ENCODE measurements around the gene SFTPD.
"Not testable (repeated sequence)": the region's sequence is repeated elsewhere in the genome, so short reads cannot be mapped to it uniquely, and the experiment has no call there.

Gene SFTPD

DNA sequence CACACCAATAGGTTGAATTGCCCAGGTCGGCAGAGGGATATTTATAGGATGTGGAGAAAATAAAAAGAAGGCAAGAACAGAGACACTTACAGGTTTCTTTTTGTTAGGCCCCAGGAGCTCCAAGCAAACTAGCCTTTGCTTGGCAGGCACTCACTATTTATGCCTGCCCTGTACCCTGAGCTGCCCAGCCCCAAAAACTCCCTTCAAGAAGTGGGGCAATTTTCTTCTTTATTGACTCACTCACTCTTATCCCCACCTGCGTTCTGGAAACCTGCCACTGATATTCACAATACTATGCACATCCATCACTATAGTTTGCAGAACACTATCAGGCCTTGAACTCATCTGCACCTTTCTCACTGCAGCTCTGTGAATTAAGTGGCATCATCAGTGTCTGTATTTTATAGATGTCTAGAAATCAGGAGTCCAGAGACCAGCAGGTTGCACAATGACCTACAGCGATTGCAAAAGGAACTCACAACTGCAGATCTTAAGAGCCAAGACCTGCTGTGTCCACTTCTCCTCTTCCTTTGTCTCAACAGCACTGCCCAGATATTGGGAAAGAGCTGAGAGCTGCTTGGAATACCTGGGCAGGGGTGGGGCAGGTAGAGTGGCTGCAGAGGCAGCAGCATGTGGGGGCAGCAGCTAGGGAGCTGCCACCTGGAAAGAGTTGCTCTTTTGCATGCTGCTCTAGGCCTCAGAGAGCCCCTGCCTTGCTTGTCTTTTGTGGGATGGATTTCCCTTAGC, at the start of gene SFTPD:
TSS of gene SFTPD (minus strand) at position 130 of the 747 bp plus-strand sequence. CDS start 2,446 bp downstream, outside the sequence.
- no peak for DNase-seq (ENCODE audit: low read depth in 1 of 2, low spot score in 1 of 2)

DNA sequence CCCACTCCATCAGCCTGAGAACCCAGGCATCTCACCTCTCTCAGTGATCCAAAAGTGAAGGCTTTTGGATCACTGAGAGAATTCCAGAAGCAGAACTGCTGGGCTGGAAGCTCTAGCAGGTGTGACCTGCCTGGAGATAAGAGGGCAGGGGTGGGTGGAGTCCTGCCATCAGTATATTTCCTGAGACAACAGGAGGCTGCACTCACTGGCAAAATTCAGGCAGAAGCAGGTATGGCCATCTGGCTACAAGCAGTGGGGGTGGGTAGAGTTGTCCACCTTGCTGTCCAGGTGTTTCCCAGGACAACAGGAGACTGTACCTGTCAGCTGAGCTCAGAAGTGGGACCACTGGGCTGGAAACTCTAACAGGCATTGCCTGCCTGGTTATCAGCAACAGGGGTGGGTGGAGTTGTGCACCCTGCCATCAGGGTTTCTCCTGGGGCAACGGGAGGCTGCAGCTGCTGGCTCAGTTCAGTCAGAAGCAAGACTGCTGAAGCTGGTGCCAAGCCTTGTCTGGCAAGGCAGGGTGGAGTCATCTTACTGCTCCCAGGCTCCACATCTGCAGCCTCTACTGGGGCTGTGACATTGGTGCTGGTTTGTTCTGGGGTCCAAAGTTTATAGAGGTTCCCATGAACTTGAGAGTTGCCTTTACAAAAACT, 47.2 kb upstream of the SFTPD start:
- DNase-seq (ENCODE audit: low read depth in 1 of 2, low spot score in 1 of 2) = no peak

DNA sequence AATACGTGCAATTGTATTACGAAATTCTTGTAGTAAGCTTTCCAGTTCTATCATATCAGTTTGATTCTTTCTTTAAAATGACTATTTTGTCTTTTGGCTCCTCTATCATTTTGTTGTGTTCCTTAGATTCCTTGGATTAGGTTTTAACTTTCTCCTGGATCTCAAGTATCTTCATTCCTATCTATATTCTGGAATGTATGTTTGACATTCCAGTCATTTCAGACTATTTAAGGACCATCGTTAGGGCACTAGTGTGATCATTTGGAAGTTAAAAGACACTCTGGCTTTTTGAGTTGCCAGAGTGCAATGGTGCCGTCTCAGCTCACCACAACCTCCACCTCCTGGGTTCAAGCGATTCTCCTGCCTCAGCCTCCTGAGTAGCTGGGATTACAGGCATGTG, 45.7 kb upstream of the SFTPD start:
- no peak for DNase-seq (ENCODE audit: low read depth in 1 of 2, low spot score in 1 of 2)

DNA sequence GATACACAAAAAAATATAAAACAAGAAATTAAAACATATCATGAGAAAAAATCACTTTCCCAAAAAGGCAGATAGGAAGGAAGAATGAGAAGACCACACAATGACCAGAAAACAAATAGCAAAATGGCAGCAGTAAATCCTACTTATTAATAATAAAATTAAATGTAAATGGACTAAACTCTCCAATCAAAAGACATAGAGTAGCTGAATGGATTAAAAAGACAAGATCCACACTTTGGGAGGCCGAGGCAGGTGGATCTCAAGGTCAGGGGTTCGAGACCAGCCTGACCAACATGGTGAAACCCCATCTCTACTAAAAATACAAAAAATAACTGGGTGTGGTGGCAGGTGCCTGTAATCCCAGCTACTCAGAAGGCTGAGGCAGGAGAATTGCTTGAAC, 39.3 kb upstream of the SFTPD start:
- not testable (repeated sequence) for DNase-seq (ENCODE audit: low read depth in 1 of 2, low spot score in 1 of 2)

DNA sequence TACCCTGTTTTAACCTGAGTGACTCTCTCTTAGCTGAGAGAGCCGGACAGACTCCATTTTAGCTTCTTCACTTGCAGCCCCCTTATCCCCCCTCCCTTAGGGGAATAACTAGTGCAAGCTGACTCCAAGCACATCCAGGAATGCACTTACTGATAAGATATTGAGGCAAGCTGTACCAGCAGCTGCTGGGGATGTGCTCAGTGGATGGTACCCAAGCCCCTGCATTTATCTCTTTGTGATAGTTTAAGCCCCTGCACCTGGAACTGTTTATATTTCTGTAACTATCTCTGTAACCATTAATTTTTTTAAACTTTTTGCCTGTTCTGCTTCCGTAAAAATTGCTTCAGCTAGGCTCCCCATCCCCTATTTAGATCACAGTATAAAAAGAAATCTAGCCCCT, 37.8 kb upstream of the SFTPD start:
- DNase-seq (ENCODE audit: low read depth in 1 of 2, low spot score in 1 of 2) = not testable (repeated sequence)

DNA sequence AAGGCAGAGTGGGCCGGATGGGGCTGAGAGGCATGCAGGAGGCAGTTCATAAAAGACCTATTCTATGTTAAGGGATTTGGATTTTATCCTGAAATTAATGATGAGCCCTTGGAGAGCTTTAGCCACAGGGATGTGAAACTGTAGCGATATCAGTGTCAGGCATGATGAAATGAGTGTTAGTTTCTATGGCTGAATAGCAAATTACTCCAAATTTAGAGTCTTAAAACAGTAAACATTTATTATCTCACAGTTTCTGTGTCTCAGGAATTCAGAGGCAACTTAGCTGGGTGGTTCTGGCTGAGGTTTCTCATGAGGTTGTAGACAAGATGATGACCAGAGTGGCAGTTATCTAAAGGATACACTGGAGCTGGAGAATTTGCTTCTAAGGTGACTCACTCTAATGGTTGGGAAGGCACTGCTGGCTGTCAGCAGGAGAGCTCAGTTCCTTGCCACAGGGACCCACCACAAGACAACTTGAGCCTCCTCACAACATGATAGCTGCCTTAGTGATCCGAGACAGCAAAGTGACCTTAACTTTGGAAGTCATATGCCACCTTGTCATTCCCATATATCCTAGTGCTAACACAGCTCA, 36.7 kb upstream of the SFTPD start:
- DNase-seq (ENCODE audit: low read depth in 1 of 2, low spot score in 1 of 2) = no peak

DNA sequence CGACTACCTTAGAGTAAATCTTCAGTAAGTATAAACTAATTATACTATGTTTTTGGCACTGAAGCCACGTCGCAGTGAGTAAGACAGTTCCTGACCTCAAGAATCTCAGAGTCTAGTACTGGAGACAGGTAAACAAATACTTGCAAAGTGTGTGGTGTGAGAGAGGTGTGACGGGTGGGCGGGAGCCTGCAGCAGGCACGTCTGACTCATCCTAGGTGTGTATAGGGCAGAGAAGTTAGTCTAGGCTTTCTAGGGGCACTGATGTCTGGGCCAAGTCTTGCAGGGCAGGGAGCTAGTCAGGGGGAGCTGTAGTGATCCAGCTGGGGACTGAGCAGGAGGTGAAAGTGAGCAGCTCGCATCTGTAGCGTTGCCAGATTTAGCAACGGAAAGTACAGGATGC, 35.9 kb upstream of the SFTPD start:
- no peak for DNase-seq (ENCODE audit: low read depth in 1 of 2, low spot score in 1 of 2)

DNA sequence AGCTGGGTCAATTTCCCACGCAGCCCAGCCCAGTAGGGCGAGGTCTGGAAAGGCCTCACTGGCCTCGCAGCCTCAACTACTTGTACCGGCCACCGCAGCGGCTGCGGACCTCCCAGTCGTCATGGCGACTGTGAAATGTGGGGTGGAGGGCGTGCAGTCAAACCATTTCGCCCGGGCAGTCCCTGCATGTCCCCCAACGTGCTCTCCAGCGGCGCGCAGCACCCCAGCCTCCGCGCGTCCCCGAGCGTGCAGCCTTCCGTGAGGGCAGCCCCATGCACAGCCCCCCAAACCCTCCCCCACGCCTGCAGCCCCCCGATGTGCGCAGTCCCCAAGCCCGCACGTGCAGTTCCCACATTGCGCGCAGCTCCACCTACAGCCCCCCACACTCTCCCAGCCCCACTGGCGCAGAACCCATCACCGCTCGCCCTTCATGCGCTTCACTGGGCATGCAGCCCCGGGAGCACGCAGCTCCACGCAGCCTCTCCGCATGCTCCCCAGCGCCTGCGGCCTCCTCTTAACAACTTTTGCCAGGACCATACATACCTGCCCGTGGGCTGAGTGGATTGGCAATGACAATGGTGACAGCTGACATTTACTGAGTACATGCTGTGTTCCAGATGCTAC, 34.5 kb upstream of the SFTPD start:
- no peak for DNase-seq (ENCODE audit: low read depth in 1 of 2, low spot score in 1 of 2)

DNA sequence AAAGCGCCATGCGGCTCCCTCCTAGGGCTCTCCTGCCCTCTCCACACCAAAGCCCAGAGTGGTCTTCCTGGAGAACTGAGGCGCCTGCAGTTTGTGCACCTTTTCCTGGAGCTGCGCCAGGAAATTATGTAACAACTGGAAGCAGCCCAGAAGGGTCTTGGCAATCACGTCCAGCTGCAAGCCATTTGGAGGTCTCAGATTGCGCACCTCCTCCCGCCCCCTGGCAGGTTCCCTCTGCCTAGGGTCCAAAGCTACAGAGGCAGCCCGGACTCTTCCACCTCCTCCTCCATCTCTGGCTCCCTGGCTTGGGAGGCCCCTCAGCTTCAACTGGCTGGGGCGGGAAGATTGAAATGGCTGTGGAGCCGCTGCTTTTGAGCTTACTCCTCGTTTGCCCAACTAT, 34.0 kb upstream of the SFTPD start:
- no peak for DNase-seq (ENCODE audit: low read depth in 1 of 2, low spot score in 1 of 2)

DNA sequence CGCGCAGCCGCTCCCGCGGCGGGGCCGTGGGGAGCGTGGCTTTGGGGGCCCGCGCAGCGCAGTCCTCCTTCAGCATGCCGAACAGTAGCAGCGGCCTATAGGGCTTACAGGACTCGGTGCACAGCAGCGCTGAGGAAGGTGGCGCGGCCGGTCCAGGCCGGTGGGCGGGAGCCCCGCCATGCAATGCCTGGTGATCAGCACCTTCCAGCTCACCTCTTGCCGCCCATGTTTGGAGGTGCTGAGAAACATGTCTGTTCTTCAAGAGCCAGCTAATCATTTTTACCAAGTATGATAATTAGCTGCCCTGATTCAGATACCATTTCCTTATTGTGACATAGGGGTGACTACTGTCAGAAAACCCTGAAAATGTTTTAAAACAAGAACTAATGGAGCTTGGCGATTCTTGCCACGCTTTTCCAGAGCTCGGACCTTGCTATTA, 33.5 kb upstream of the SFTPD start:
- DNase-seq (ENCODE audit: low read depth in 1 of 2, low spot score in 1 of 2) = no peak

DNA sequence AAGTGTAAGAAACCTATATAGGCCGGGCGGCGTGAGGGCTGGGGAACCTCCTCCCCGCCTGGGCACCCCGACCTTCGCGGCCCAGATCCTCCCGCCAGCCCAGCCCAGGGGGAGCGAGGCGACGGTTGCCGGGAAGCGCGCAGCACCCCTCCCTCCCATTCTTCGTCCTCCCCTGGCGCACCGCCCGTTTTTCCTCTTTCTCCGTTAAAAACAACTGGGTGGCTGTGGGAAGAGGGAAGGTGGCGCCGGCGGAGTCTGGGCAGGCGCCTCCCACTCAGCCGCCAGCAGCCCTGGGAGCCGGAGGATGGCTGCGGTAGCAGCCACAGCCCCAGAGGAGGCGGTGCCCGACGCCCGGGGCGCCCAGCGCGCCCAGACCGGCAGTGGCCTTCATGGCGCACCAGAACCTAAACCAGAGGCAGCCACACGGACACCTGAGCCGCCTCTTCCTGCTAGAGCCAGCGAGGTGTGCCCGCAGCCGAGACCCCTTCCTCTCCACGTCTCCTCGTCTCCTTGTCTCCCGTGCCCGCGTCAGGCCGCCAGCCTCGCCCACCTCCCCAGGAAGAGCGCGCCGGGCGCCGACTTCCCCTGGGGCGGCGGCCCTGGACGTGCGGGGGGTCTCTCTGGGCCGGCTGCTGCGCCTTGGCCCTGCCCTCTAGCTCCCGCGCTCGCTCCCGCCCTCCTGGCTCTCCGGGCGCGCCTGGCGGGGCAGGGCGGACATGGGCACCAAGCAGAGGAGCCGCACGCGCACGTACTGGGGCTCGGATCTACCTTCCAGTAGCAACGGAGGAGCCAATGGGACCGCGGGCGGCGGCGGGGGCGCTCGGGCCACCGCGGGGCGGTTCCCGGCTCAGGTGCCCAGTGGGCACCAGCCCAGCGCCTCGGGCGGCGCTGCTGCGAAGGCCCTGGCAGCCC, 32.8 kb upstream of the SFTPD start:
- DNase-seq (ENCODE audit: low read depth in 1 of 2, low spot score in 1 of 2) = no peak

DNA sequence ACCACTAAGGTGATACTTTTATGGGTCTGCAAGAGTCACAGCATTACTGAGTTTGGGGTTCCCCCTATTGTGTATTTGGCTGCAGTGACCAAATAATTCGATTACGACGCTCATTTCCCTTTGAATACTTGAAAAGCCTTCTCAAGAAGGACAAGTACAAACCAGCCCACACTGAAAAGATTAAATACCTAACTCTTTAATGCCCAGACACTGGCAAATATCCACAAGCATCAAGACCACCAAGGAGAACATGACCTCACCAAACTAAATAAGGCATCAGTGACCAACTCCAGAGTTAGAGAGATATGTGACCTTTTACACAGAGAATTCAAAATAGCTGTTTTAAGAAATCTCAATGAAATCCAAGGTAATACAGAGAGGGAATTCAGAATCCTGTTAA, 31.8 kb upstream of the SFTPD start:
- DNase-seq (ENCODE audit: low read depth in 1 of 2, low spot score in 1 of 2) = no peak

DNA sequence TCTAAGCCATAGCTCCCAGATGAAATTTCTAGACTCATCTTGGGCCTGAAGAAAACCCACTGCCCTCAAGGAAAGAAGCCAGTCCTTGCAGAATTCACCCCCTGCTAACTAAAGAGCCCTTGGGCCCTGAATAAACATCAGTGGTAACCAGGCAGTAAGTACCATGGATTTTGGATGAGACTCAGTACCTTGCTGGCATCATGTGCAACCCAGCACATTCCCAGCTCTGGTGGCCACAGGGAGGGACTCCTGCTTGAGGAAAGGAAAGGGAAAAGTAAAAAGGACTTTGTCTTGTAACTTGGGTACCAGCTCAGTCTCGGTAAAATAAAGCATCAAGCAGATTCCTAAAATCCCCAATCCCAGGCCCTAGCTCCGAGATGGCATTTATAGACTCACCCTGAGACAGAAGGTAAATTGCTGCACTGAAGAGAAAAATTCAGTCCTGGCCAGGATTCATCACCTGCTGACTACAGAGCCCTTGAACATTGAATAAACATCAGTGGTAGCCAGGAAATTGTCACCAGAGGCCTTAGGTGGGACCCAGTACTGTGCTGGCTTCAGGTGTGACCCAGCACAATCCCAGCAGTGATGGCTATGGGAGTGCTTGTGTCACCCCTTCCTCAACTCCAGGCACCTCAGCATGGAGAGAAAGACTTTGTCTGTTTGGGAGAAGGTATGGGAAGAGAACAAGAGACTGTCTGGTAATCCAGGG, 31.2 kb upstream of the SFTPD start:
- DNase-seq (ENCODE audit: low read depth in 1 of 2, low spot score in 1 of 2) = no peak

DNA sequence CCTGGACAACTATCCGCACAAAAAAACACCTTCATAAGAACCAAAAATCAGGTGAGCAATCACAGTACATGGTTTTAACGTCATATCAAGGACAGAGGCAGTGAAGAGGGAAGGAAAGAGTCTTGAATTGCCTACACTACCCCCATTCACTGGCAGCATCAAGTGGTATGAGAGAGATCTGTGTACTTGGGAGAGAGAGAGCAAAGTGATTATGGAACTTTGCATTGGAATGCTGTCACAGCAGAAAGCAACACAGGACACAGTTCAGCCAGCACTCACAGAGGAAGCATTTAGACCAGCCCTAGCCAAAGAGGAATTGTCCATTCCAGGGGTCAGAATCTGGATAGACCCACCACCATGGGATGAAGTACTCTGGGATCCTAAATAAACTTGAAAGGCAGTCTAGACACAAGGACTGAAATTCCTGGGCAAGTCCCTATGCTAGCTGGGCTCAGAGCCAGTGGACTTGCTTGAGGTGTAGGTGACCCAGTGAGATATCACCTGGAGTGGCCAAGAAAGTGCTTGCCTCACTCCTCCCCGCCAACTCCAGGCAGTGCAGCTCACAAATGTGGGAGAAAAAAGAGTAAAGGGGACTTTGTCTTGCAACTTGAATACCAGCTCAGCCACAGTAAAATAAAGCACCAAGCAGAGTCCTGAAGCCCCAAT, 30.5 kb upstream of the SFTPD start:
- DNase-seq (ENCODE audit: low read depth in 1 of 2, low spot score in 1 of 2) = no peak

DNA sequence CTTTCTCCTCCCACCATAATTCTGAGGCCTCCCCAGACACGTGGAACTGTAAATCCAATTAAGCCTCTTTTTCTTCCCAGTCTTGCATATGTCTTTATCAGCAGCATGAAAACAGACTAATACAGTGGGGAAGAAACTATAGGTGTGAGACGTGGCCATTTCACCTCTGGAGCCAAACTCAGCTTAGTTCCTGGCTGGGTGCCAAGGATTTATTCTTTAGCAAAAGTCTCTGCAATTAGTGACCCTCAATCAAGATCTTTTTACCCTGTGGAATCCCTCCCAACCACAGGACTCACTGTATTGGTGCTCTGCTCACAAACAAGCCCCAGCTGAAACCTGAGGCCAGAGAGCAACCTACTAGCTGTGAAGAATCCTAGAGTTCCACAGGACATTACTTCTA, 28.1 kb upstream of the SFTPD start:
- DNase-seq (ENCODE audit: low read depth in 1 of 2, low spot score in 1 of 2) = no peak

DNA sequence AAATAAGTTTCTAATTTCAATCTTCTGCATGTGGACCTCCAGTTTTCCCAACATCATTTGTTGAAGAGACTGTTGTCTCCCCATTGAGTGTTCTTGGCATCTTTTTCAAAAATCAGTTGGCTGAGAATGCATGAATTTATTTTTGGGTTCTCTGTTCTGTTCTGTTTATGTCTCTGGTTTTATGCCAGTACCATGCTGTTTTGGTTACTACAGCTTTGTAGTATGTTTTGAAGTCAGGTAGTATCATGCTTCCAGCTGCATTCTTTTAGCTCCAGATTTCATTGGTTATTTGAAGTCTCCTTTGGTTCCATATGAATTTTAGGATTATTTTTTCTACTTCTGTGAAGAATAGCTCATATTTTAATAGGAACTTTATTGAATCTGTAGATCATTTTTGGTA, 21.2 kb upstream of the SFTPD start:
- DNase-seq (ENCODE audit: low read depth in 1 of 2, low spot score in 1 of 2) = no peak

DNA sequence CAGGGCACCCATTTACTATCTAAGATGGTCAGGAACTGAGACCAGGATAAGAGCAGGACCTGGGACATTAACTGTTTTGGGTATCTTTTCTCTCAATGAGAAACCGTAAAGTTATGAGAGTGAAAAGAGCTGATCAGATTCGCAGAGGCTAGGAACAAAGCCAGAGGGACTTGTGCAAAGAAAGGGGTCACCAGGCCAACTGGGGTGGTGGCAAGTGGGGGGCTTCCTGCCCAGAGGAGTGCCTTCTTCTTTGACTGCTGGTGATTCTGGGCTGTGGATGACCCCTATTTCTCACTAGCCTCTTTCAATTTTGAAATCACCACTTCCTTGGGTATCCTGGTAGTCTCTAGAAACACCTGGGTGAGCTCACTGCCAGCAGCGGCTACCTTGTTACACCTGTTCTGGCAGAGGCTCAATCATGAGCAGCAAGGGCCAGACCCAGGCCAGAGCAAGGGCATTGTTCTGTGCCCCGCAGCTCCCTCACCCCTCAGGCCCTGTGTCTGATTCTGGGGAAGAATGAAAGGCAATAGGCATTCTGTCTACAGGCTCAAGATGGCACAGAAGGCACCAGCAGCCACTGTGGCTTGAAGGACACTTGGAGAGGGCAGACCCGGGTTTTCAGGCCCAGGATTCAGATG, 999 bp downstream of the SFTPD start:
- DNase-seq (ENCODE audit: low read depth in 1 of 2, low spot score in 1 of 2) = no peak

DNA sequence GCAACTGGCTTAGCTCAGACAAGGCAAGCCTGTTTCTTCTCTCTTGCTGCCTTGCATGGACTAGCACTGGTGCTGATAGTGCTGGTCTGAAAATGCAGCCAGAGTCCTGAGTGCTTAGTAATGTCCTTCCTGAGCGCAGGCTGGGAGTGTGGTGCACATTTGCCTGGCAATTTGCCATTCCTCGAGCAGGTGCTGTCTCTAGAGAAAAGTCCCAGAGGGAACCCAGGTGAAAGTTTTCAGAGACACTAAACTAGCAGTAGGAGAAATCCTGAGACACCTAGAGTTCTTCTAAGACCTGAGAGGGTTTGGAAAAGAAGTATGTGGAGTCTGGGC, 1.9 kb downstream of the SFTPD start:
- no peak for DNase-seq (ENCODE audit: low read depth in 1 of 2, low spot score in 1 of 2)

DNA sequence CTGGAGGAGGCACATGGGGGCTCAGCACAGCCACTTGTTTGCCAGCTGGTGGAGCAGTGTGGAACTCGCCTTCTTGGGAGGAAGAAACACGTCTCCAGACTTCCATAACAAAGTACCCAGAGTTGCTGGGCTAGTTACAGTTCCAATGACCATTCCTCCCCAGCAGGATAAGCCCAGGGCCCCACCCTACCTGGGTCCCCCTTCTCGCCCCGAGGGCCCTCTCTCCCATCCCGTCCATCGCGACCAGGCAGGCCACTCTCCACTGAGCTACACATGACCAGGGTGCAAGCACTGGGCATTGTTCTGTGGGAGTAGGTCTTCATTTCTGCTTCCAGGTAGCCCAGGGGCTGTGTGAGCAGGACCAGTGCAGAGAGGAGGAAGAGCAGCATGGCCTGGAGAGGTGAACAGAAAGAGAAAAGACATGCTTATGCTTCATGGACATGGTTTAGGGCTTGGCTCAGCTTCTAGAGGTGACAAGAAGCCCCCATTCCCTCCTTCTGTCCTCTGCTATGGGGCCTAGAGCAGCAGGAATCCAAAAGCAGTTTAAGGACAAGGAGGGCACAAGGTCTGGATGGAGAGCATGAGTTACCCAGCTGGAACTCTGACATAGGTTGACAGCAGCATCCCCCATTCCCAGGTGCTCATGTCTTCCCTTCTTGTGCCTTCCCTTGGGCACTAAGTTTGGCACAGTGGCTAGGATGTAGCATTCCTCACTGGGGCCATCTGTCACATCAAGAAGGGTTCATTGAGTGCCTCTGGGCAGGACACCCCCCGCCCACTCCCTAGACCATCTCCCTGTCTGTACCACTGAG, 2.4 kb downstream of the SFTPD start:
- no peak for DNase-seq (ENCODE audit: low read depth in 1 of 2, low spot score in 1 of 2)

All from activated T-helper 1 cell treated with anti-CD3 and anti-CD28 coated beads, Interleukin-2, amount 50 U/mL, for 16 hours (primary cell).